Stimulated activated naive CD4-positive, alpha-beta T cell (primary cell): ENCODE measurements around the gene GALNT7.
"Not testable (repeated sequence)": the region's sequence is repeated elsewhere in the genome, so short reads cannot be mapped to it uniquely, and the experiment has no call there.

Experiments used
- DNase-seq, 6 experiments: peaks; one replicate each; lab custom pipeline; 2025; lab: John Stamatoyannopoulos, UW

The GALNT7 gene

GRCh38 chr4:173166491-173166890, 2.1 kb upstream of the GALNT7 start:
- DNase-seq: no peak

DNA sequence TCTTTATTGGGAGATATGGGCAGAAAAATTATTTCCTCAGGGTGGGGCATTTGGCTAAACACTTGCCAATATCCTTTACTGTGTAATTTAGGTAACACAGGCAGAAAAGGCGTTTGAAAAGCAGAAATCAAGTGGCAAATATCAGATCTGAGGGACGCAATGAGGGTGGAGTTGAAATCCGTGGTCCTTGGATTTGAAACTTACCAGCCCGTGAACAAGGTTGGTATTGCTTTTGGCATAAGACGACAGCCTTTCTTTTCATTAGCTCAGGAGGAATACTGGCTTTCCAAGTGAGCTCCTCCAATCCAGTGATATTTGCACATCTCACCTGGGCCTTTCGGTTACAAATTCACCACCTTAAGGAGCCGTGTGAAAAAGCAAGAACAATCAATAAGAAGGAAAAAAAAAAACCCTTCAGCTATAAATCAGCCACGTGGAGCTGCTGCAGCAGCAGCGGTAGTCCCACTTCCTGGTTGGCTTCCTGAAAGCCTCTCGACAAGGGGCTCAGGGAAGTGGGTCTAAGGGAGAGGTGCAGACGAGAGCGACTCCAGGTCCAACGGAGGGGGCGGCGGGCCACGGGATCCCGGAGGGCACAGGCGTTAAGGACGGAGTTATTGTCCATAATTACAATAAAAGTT, 734 bp upstream of the GALNT7 start:
- DNase-seq: peak in 2 of 6 experiments; percentile 21 to 32

GRCh38 chr4:173169178-173169427, 492 bp downstream of the GALNT7 start:
- no peak for DNase-seq

- DNase-seq: peak; percentile 46 to 77 (median 60)
Measured at GRCh38 chr4:173169428-173170181, 994 bp downstream of the GALNT7 start.

- no peak for DNase-seq
Measured at GRCh38 chr4:173170182-173170778, 1.7 kb downstream of the GALNT7 start.

- peak in 1 of 6 experiments; percentile 2 for DNase-seq
Measured at GRCh38 chr4:173171098-173171497, 2.5 kb downstream of the GALNT7 start.

GRCh38 chr4:173171987-173172386, 3.4 kb downstream of the GALNT7 start:
- DNase-seq: no peak

GRCh38 chr4:173174184-173174583, 5.6 kb downstream of the GALNT7 start:
- no peak for DNase-seq

DNA sequence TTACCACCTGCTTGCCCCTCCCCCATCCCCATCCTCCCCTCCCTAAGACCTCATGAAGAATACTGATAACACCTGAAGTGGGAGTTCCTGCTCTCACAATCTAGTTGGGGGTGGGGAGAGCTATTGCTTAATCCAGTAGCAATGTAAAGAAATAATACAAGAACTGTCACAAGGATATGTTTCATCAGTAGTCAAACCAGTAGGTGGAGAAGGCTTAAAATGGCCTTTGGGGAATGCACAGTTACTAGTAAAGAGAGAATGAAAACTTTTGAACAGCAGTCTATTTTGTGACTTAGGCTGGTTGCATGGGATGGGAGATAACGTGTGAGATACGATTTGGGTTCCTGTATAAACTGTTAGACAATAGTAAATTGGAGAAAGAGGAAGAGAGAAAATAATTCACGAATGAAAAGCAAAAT, 6.0 kb downstream of the GALNT7 start:
- no peak for DNase-seq

- DNase-seq: no peak
Measured at GRCh38 chr4:173176010-173176409, 7.4 kb downstream of the GALNT7 start.

DNA sequence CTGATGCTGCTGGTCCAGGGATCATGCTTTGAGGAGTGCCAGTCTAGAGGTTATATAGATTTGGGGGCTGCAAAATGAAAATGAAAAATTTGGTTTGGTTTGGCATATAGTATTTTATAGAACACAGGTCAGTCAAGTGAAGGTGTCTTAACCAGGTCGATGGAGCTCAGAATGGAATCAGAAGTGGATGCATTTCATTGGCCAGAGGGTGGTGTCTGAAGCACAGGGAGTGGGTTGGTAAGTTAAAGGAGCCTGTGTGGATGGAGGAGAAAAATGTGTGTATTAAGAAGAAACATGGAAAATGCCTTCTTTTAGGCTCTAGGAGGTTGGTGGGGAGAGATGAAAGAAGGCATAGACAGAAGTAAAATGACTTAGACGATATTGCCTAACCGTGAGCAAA, 8.6 kb downstream of the GALNT7 start:
- DNase-seq: no peak

DNA sequence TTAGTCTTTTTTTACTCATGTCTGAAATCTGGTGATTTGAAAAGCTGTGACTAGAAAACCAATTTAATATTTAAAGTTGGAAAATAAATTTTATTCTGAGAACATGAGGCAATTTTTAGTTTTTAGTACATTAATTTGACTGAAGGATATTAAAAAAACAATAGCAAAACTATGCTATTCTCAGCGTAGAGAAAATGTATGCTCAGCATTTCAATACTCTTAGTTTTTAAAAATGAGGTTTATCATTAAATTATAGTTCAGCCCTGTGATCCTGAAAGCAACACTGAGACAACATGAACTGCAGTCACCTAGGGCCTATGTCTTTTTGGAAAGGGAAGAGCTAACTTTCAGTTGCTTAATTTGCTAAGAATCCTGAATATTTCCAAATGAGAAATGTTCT, 9.5 kb downstream of the GALNT7 start:
- no peak for DNase-seq

DNA sequence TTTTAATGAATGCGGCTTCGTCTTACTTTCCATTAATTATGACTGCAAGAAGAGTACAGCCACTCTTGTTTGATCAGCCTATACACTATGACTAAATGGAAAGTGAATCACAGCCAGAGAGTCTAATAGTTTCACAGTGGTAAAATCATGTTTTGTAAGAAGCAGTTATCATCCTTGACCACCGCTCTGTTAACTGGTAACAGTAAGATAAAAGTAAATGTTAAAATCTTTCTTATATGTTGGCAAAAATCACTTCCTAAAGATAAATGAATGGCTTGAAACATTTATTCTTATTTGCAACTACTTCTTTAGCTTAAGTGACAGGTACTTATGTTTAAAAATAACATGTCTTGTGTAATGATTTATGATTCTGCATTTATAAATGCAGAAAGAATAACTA, 13.2 kb downstream of the GALNT7 start:
- DNase-seq: no peak

DNA sequence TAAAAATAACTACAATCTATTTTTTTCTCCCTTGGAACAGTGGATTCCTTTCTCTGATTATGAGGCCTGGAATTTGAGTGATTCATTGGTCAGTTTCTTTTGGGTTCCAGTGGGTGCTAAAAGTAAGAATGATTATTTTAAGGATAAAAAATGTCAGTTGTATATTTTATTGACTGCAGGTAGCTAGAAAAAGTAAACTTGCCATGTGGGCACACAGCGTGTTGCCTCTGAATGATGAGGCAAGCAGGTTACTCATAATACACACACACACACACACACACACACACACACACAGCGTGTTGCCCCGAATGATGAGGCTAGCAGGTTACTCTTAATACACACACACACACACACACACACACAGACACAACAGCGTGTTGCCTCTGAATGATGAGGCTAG, 13.8 kb downstream of the GALNT7 start:
- no peak for DNase-seq

DNA sequence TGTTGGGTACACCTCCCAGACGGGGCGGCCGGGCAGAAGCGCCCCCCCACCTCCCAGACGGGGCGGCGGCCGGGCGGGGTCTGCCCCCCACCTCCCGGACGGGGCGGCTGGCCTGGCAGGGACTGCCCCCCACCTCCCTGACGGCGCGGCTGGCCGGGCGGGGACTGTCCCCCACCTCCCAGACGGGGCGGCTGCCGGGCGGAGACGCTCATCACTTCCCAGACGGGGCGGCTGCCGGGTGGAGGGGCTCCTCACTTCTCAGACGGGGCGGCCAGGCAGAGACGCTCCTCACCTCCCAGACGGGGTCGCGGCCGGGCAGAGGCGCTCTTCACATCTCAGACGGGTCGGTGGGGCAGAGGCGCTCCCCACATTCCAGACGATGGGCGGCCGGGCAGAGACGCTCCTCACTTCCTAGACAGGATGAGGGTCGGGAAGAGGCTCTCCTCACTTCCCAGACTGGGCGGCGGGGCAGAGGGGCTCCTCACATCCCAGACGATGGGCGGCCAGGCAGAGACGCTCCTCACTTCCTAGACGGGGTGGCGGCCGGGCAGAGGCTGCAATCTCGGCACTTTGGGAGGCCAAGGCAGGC, 15.1 kb downstream of the GALNT7 start:
- DNase-seq: not testable (repeated sequence)

DNA sequence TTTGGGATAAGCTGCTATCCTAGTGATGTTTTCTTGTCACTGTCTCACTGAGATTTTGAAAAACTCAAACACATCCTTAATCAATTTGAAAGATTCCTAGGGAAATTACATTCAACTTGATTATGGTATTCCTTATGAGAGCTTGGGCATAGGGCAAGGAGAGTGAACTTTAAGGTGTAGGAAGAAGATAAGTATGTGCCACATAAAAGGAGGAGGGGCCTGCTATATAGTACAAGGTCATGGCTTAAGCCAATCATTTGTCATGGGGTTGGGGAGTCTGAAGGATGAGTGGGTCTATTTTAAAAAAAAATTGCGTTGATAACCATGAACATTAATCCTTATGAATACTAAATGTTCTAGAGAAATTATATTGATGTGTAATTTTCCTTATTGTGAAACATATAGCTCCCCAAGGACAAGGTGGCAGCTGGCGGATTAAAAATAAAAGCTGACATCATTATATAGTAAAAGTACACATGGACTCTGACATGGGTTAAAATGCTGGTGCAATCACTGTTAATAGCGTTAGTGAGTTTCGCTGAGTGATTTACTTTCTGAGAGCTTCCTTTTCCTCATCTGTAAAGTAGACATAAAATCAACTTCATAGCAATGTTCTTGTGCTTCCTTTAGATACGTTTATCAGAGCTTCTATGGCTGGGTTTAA, 17.4 kb downstream of the GALNT7 start:
- no peak for DNase-seq

DNA sequence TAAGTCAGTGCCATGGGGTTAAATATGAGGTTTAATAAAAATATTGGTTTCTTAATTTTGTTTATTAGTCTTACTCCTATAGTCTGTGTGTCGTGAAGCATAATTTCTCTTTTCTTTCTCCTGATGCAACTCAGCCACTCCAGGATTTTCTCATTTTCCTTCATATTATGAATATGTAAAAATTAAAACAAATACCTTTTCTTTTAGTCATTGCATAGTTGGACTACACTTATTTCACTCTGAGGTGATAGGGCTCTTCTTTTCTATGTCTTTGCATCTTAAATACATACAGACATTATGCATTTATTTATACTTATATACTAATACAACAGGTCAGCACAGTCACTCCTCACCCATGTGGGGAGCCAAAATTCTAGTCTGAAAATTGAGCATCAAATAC, 19.1 kb downstream of the GALNT7 start:
- DNase-seq: no peak

GRCh38 chr4:173188648-173189047, 20.0 kb downstream of the GALNT7 start:
- no peak for DNase-seq

- DNase-seq: no peak
Measured at GRCh38 chr4:173189117-173189693, 20.6 kb downstream of the GALNT7 start.

- no peak for DNase-seq
Measured at GRCh38 chr4:173191623-173192041, 23.0 kb downstream of the GALNT7 start.

DNA sequence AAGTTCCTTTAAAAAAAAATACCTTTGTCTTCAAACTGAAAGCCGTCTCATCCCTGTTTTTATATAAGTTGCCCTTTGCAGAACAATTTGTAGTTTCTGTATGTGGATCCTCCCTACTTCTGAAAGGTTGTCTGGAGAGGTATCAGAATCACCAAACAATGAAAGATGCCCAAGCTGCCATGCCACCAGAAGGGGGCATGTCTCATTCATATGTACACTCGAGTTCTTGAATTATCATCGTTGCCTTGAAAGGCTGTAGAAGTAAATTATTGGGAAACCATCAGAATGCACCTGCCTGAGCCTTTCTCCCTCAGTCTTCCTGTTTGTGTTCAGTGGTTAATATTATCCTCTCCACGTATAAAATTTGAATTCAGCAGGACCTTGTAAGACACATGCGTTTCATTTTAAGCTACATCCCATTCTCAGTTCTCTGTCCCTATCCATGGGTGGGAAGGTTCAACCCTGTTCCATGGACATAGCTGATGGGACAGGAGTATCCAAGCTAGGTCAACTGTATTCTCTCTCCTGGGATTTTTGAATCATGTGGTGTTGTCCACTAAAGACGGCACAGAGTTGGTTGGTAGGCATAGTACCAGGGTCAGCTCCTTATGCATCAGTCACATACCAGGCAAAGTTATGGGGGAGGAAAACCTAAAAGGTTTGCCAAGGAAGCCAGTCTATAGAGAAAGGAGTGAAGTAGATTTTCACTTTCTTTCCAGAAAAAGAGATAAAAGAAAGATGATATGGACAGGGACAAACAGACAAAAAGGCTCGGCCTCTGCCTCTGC, 24.0 kb downstream of the GALNT7 start:
- DNase-seq: no peak
